ENCODE measurements around the gene SIGLEC12.

DNA sequence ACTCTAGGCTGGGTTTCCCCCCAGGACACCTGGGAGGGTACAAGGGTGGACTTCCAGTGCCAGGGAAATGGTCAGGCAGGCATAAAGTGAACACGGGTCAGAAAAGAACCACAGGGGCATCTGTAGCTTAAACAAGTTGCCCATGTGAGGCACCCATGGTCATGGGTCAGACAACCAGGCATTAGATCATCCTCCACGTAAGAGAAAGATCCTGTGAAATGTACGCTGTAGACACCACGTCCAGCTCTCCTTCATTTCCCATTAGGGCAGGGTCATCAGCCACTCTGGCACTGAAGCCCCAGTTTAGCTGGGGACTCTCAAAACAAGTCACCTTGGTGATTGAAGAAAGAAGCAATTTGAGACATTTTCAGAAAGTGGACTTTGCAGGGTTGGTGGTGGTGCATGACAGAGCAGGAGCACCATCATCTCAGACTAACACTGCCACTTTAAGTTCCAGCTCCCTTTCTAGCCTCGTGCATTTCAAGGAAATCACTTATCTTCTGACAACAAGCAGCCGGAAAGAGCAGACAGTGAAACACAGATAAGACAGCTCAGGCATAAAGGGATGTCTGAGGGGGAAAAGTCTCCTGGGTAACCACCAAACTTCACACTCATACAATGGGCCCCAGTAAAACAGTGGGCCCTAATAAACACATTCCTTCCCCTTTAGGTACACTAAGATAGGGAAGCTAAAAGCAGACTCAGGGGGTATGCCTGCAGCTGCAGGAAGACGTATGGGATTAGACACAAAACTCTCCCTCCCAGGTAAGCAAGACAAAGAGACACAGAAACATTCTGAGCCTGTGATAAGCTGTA, 46.0 kb upstream of the SIGLEC12 start:
- TF ChIP-seq CTCF (conservative IDR thresholded peaks at IDR 0.05; ENCODE audit: low read depth, low read length): no peak
- TF ChIP-seq EZH2 (IDR thresholded peaks at IDR 0.05; ENCODE audit: borderline replicate concordance, low read depth, low read length, poor library complexity, severe bottlenecking): no peak
